GM04504 (cell line): ENCODE results near the gene CPM.
"Not testable (repeated sequence)": the region's sequence is repeated elsewhere in the genome, so short reads cannot be mapped to it uniquely, and the experiment has no call there.

Experiments used
- DNase-seq: peaks from one replicate; pipeline ENCODE4 v3.0.0-alpha.2; 2012; ENCODE audit warnings: low read depth

Gene CPM

GRCh38 chr12:68851592-68852306 is 81.2 kb downstream of the CPM start:
- no peak for DNase-seq

- no peak for DNase-seq
Measured at GRCh38 chr12:68850390-68850789, 82.6 kb downstream of the CPM start.

- DNase-seq = no peak
Measured at GRCh38 chr12:68846811-68847210, 86.2 kb downstream of the CPM start.

- DNase-seq = no peak
Measured at GRCh38 chr12:68844788-68845695, 87.9 kb downstream of the CPM start.

- DNase-seq = no peak
Measured at GRCh38 chr12:68844318-68844745, 88.6 kb downstream of the CPM start.

- no peak for DNase-seq
Measured at GRCh38 chr12:68842784-68843567, 90.0 kb downstream of the CPM start.

GRCh38 chr12:68842123-68842522 is 90.8 kb downstream of the CPM start:
- DNase-seq = no peak

GRCh38 chr12:68841717-68842116 is 91.3 kb downstream of the CPM start:
- DNase-seq = no peak

- DNase-seq = not testable (repeated sequence)
Measured at GRCh38 chr12:68841175-68841574, 91.8 kb downstream of the CPM start.

GRCh38 chr12:68839183-68840147 is 93.5 kb downstream of the CPM start:
- no peak for DNase-seq

GRCh38 chr12:68838046-68838886 is 94.7 kb downstream of the CPM start:
- DNase-seq = no peak

GRCh38 chr12:68837215-68837614 is 95.8 kb downstream of the CPM start:
- no peak for DNase-seq

- no peak for DNase-seq
Measured at GRCh38 chr12:68835333-68835908, 97.5 kb downstream of the CPM start.

- DNase-seq = no peak
Measured at GRCh38 chr12:68833508-68833907, 99.5 kb downstream of the CPM start.

- DNase-seq = no peak
Measured at GRCh38 chr12:68832504-68832867, 100.5 kb downstream of the CPM start.

GRCh38 chr12:68831751-68832503 is 101.0 kb downstream of the CPM start:
- no peak for DNase-seq

- DNase-seq = no peak
Measured at GRCh38 chr12:68831272-68831671, 101.7 kb downstream of the CPM start.

GRCh38 chr12:68828672-68829068 is 104.3 kb downstream of the CPM start:
- no peak for DNase-seq
